HG03159 (cell line): ENCODE measurements around the gene PCGF3.
"Not testable (repeated sequence)": the region's sequence is repeated elsewhere in the genome, so short reads cannot be mapped to it uniquely, and the experiment has no call there.

Experiments
- ATAC-seq: cut with Tn5 transposase; IDR thresholded peaks from one replicate; pipeline ENCODE4 v1.9.1; 2021; ENCODE audit warnings: mild to moderate bottlenecking, moderate library complexity; ENCODE audit not compliant: unreplicated experiment

The PCGF3 gene

GRCh38 chr4:700587-701264 is 4.9 kb upstream of the PCGF3 start:
- no peak for ATAC-seq

GRCh38 chr4:702618-703048 is 3.0 kb upstream of the PCGF3 start:
- no peak for ATAC-seq

- ATAC-seq: no peak
Measured at GRCh38 chr4:703336-704197, 2.1 kb upstream of the PCGF3 start.

GRCh38 chr4:704198-704891 is 1.3 kb upstream of the PCGF3 start:
- ATAC-seq: no peak

GRCh38 chr4:704971-705277 is 708 bp upstream of the PCGF3 start:
- no peak for ATAC-seq

- not testable (repeated sequence) for ATAC-seq
Measured at GRCh38 chr4:706083-706633, 526 bp downstream of the PCGF3 start.

DNA sequence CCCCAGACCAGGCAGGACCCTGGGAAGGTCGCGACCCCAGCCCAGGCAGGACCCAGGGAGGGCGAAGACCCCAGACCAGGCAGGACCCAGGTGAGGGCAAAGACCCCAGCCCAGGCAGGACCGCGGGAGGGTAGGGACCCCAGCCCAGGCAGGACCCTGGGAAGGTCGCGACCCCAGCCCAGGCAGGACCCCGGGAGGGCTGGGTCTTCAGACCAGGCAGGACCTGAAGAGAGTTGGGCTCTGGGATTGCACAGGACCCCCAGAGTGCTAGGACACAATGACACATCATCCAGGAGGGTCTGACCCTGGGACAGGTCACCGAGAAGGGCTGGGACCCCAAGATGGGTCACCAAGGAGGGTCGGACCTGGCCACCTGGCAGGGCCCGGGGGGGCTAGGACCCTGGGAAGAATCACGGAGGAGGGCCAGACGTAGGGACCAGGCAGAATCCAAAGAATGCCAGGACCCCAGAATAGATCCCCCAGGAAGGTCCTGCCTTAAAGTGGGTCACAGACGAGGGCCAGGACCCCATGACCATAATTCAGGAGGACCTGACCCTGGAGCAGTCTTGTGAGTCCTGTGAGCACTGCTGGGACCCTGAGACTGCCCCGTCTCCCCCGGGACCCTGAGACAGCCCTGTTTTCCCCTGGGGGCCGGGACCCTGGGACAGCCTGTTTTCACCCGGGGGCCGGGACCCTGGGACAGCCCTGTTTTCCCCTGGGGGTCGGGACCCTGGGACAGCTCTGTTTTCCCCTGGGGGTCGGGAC is 1.4 kb downstream of the PCGF3 start:
- ATAC-seq: no peak

DNA sequence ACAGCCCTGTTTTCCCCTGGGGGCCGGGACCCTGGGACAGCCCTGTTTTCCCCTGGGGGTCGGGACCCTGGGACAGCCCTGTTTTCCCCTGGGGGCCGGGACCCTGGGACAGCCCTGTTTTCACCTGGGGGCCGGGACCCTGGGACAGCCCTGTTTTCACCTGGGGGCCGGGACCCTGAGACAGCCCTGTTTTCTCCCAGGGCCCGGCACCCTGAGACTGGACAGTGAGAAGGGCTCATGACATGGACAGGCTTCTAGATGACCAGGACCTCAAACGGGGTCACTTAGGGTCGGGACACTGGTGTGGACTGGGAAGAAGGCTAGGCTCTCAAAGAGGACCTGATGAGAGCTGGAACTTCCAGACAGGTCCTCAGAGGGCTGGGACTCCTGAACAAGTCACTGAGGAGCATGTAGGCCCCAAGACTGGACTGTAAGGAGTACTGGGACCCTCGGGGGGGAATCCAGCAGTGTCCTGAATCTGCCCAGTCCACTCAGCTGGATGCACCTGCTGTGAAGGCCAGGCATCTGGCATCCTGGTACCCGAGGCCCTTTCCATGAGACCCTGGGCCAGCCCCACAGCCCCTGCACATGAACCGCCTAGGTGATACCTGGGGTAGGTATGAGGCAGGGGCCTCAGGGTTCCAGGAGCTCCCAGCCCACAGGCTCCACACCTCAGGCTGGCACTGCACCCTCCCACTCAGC is 2.4 kb downstream of the PCGF3 start:
- ATAC-seq: no peak

DNA sequence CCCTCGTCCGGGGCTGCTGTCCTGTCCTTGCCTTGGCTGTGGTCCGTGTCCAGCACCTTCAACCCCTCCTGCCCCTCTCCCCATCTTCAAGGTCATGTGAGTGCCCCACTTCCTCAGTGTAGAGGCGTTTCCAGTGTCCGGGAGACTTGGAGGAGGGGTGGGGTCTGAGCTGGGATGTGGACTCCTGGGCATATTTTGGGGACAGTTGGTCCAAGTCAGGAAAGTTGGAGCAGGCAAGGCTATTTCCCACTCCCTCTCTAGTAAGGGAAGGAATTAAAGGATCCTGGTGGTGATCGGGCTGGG is 3.0 kb downstream of the PCGF3 start:
- no peak for ATAC-seq

GRCh38 chr4:709348-709747 is 3.7 kb downstream of the PCGF3 start:
- ATAC-seq: no peak

DNA sequence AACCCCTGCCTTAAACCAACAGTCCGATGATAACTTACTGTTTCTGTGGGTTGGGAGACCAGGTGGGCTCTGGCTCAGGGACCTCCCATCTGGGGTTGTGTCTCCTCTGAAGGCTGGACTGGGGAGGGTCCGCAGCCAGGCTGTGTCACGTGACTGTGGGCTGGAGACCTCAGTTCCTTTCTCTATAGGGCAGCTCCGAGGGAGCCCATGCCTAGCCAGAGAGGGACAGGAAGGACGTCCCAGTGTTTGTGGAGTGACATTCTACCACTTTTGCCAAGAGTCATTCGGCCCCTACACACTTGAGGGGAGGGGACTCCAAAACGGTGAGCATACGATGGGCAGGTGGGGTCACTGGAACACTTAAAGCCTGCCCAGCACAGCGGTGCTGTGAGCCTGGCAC is 4.5 kb downstream of the PCGF3 start:
- no peak for ATAC-seq

DNA sequence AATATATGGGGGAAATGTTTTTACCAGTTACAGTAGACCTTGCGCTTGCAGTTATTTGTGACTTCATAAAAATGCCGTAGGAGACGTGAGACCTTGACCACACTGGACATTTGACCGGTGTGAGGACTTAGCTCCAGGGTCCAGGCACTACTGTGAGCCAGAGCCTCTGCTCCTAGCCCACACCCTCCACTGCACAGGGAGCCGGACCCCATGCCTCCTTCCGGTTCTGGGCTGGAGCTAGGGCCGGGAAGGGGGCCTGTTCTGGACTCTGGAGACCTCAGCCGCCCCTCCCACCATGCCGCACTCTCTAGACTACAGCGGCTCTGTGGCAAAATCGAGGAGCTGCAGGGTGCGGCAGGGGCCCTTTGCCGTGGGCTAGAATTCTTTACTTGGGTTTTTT is 5.3 kb downstream of the PCGF3 start:
- ATAC-seq: no peak

DNA sequence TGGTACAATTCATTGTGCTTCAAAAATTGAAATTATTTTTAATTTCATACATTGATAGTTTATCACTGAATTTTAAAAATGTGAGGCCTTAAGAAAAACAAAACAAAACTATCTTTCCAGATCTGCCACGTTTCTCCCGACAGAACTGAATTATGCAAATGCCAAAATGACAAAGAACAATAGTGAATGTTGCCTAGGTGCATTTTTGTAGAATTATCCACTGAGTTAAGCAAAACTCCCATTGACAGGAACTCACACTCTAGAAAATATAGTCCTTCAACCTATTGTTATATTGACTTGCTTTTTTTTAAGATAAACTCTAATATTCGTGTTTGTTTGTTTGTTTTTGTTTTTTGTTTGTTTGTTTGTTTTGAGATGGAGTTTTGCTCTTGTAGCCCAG is 6.5 kb downstream of the PCGF3 start:
- no peak for ATAC-seq

DNA sequence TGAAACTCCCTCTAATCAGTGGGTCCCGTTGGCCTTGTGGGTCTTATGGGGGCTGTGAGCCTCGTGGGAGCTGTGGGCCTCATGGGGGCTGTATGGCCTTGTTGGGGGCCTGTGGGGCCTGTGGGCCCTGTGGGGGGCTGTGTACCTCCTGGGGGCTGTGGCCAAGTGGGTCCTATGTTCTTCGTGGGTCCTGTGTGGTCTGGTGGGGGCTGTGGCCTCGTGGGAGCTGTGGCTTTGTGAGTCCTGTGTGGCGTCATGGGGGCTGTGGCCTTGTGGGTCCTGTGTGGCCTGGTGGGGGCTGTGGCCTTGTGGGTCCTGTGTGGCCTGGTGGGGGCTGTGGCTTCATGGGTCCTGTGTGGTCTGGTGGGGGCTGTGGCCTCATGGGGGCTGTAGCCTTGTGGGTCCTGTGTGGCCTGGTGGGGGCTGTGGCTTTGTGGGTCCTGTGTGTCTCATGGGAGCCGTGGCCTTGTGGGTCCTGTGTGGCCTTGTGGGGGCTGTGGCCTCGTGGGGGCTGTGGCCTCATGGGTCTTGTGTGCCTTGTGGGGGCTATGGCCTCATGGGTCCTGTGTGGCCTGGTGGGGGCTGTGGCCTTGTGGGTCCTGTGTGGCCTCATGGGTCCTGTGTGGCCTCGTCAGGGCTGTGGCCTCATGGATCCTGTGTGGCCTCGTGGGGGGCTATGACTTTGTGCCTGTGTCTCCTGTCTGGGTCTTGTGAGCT is 7.4 kb downstream of the PCGF3 start:
- ATAC-seq: no peak

GRCh38 chr4:714087-714486 is 8.5 kb downstream of the PCGF3 start:
- no peak for ATAC-seq

GRCh38 chr4:717601-718320 is 12.1 kb downstream of the PCGF3 start:
- ATAC-seq: no peak

GRCh38 chr4:718460-718859 is 12.8 kb downstream of the PCGF3 start:
- no peak for ATAC-seq

DNA sequence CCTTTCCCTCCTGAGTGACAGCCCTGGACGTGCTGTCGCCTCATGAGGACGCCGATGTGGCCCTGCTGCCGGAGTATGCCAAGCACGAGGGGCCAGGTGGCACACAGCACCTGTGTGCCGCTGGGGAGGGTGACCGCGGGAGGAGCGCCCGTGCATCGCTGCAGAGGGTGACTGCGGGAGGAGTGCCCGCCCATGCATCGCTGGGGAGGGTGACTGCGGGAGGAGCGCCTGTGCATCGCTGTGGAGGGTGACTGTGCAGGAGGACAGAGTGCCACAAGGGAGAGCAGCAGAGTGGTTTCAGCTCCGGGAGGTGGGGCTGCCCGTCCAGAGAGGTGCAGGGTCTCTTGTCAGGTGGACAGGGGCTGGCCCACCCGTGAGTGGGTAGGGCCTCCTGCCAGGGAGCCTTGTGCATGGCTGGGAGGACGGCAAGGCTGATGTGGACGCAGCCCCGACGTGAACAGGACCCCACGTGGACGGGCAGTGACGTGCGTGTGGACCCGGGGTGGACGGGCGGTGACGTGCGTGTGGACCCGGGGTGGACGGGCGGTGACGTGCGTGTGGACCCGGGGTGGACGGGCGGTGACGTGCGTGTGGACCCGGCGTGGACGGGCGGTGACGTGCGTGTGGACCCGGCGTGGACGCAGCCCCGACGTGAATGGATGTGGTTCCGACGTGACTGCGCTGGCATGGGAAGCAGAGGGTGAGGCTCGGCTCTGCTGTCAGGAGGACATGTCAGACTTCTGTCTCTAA is 14.7 kb downstream of the PCGF3 start:
- no peak for ATAC-seq
